Liver (tissue), 9 donors: ENCODE results near the gene PPAN. TPM values are rescaled to one million over a fixed set of nuclear protein-coding genes. Genes with fewer than 3 reads are reported as not detected.
A peak's percentile ranks its signal among the peaks of the same experiment; 100 is the strongest.

Experiments
- DNase-seq: peaks from one replicate; pipeline ENCODE4 v3.0.0-alpha.2; 2017; ENCODE audit warnings: low spot score
- H3K27ac ChIP-seq, 2 donors: one replicate each; pipeline ENCODE4 v1.7.0; 2013; ENCODE audit warnings: inconsistent platforms in 2 of 2, low read length in 2 of 2, control low read depth in 1 of 2, low read depth in 1 of 2, mild to moderate bottlenecking in 1 of 2
- H3K27me3 ChIP-seq, 4 donors: one replicate each; pipeline versions ENCODE4 v1.6.1 to v1.7.0; 2013; ENCODE audit warnings: low read length in 3 of 4, inconsistent platforms in 1 of 4, mild to moderate bottlenecking in 1 of 4, moderate library complexity in 1 of 4; ENCODE audit not compliant: control insufficient read depth in 4 of 4, insufficient read depth in 4 of 4
- H3K36me3 ChIP-seq, 4 donors: one replicate each; pipeline versions ENCODE4 v1.6.1 to v1.7.0; 2013; ENCODE audit warnings: low read length in 3 of 4, mild to moderate bottlenecking in 3 of 4, low read depth in 1 of 4, moderate library complexity in 1 of 4; ENCODE audit not compliant: control insufficient read depth in 4 of 4, insufficient read depth in 3 of 4
- H3K4me1 ChIP-seq, 4 donors: one replicate each; pipeline versions ENCODE4 v1.6.1 to v1.7.0; 2013; ENCODE audit warnings: low read length in 3 of 4, mild to moderate bottlenecking in 3 of 4, moderate library complexity in 1 of 4; ENCODE audit not compliant: control insufficient read depth in 4 of 4, insufficient read depth in 4 of 4
- H3K4me3 ChIP-seq, 3 donors: one replicate each; pipeline versions ENCODE4 v1.6.1 to v1.7.0; 2013; ENCODE audit warnings: low read length in 3 of 3, control low read depth in 1 of 3, low read depth in 1 of 3, mild to moderate bottlenecking in 1 of 3
- H3K9ac ChIP-seq, 2 donors: one replicate each; pipeline ENCODE4 v1.7.0; 2013; ENCODE audit warnings: low read length in 2 of 2, mild to moderate bottlenecking in 2 of 2, moderate library complexity in 2 of 2, control low read depth in 1 of 2, low read depth in 1 of 2
- H3K9me3 ChIP-seq, 4 donors: one replicate each; pipeline versions ENCODE4 v1.6.1 to v1.7.0; 2013; ENCODE audit warnings: low read length in 3 of 4; ENCODE audit not compliant: control insufficient read depth in 4 of 4
- ATF3 ChIP-seq: IDR thresholded peaks from 2 replicates; pipeline ENCODE4 v1.6.1; 2016; ENCODE audit warnings: antibody characterized with exemption
- CTCF ChIP-seq: fragments of 150-350 bp; IDR thresholded peaks from 2 replicates; pipeline ENCODE4 v1.5.1; 2017; ENCODE audit warnings: improper control_type of control experiment, low read depth, low read length; ENCODE audit not compliant: missing input control
- EGR1 ChIP-seq, 2 donors: IDR thresholded peaks; 2 replicates each; pipeline ENCODE4 v1.6.1; 2016 to 2018; ENCODE audit warnings: antibody characterized with exemption in 2 of 2, low read depth in 2 of 2
- FOXA1 ChIP-seq: IDR thresholded peaks from 2 replicates; pipeline ENCODE4 v1.6.1; 2016; ENCODE audit warnings: antibody characterized with exemption
- FOXA2 ChIP-seq: IDR thresholded peaks from 2 replicates; pipeline ENCODE4 v1.6.1; 2016; ENCODE audit warnings: antibody characterized with exemption
- GABPA ChIP-seq, 2 donors: IDR thresholded peaks in 1 of 2; conservative IDR thresholded peaks in 1 of 2; 2 replicates each; pipeline ENCODE4 v1.6.1; 2016; ENCODE audit warnings: antibody characterized with exemption in 2 of 2, mild to moderate bottlenecking in 1 of 2, moderate library complexity in 1 of 2
- HNF4A ChIP-seq, 2 donors: conservative IDR thresholded peaks; 2 replicates each; pipeline ENCODE4 v1.6.1; 2016; ENCODE audit warnings: antibody characterized with exemption in 2 of 2, mild to moderate bottlenecking in 2 of 2
- HNF4G ChIP-seq: IDR thresholded peaks from 2 replicates; pipeline ENCODE4 v1.6.1; 2016; ENCODE audit warnings: antibody characterized with exemption
- JUND ChIP-seq, 2 donors: IDR thresholded peaks; 2 replicates each; pipeline ENCODE4 v1.6.1; 2016; ENCODE audit warnings: antibody characterized with exemption in 2 of 2
- MAX ChIP-seq: IDR thresholded peaks from 2 replicates; pipeline ENCODE4 v1.6.1; 2016; ENCODE audit warnings: antibody characterized with exemption
- NR2F2 ChIP-seq: IDR thresholded peaks from 2 replicates; pipeline ENCODE4 v1.6.1; 2016; ENCODE audit warnings: antibody characterized with exemption
- RAD21 ChIP-seq, 2 donors: IDR thresholded peaks; 2 replicates each; pipeline ENCODE4 v1.6.1; 2016; ENCODE audit warnings: antibody characterized with exemption in 2 of 2, mild to moderate bottlenecking in 2 of 2
- REST ChIP-seq: IDR thresholded peaks from 2 replicates; pipeline ENCODE4 v1.6.1; 2016; ENCODE audit warnings: antibody characterized with exemption, mild to moderate bottlenecking
- RXRA ChIP-seq, 2 donors: IDR thresholded peaks; 2 replicates each; pipeline ENCODE4 v1.6.1; 2017 to 2018; ENCODE audit warnings: antibody characterized with exemption in 2 of 2, mild to moderate bottlenecking in 1 of 2
- SP1 ChIP-seq: IDR thresholded peaks from 2 replicates; pipeline ENCODE4 v1.6.1; 2018; ENCODE audit warnings: antibody characterized with exemption, mild to moderate bottlenecking
- TAF1 ChIP-seq: conservative IDR thresholded peaks from 2 replicates; pipeline ENCODE4 v1.6.1; 2016; ENCODE audit warnings: antibody characterized with exemption, mild to moderate bottlenecking
- YY1 ChIP-seq: IDR thresholded peaks from 2 replicates; pipeline ENCODE4 v1.6.1; 2016; ENCODE audit warnings: antibody characterized with exemption, mild to moderate bottlenecking
- ZBTB33 ChIP-seq: IDR thresholded peaks from 2 replicates; pipeline ENCODE4 v1.6.1; 2016; ENCODE audit warnings: antibody characterized with exemption
- WGBS: extraction: QIAGEN DNeasy Blood & Tissue Kit; methylation state at CpG from one replicate; pipeline ENCODE4 v1.1.7; 2013; 5-methylcytosine and 5-hydroxymethylcytosine counted together
- polyA plus RNA-seq, 2 donors: library from polyadenylated mRNA; stranded (reverse) in 1 of 2; unstranded in 1 of 2; fragments of 200-250 nt in 1 of 2; fragments of >200 nt in 1 of 2; fragmentation: Nextera tagmentation in 1 of 2; extraction: Ambion mirVana in 1 of 2; gene quantifications; one replicate each; pipeline versions ENCODE4 v1.2.1 to v1.2.3, GENCODE V29; 2013 to 2015
- total RNA-seq, 2 donors: library from RNA; depleted of rRNA; stranded (reverse); fragments of >200 nt; gene quantifications; one replicate each; pipeline ENCODE4 v1.2.3, GENCODE V29; 2014
- donor health status: healthy.
- donor health status: healthy.
- donor health status: healthy.
- donor health status: healthy.
- donor health status: healthy.

PPAN gene
- total and polyA plus RNA-seq, 4 donors = 10.1 to 20.7 (median 14.2) TPM

- H3K4me3 ChIP-seq = no peak overlapping the region
- H3K27ac ChIP-seq = peak overlapping the region; percentile 66 to 87
- TF ChIP-seq JUND (IDR thresholded peaks at IDR 0.05) (peak in 1 of 2 donors; percentile 18), YY1 (no peak), RXRA (IDR thresholded peaks at IDR 0.05) (peak; percentile 68 to 80)
- peaks cover 1 to 7% (median 5%) of the 10 kb centered on the region in 4 donors for H3K9me3 ChIP-seq
- H3K4me1 ChIP-seq = peaks cover 10 to 45% (median 26%) of the 10 kb centered on the region in 4 donors
- no peaks in the 10 kb centered on the region for H3K27me3 ChIP-seq
- 63% methylated on average over 6 of the region's 6 CpGs for WGBS
- H3K36me3 ChIP-seq = peaks cover 4 to 25% (median 15%) of the 10 kb centered on the region in 4 donors
- no peak for DNase-seq
- no peak overlapping the region for H3K9ac ChIP-seq
These were observed 37.1 kb upstream of the PPAN start for GRCh38 chr19:10069046-10069445.

- DNase-seq = no peak
- H3K27ac ChIP-seq = peak overlapping the region; percentile 66 to 87
- peak; percentile 90 for TF ChIP-seq MAX
- no peak for TF ChIP-seq CTCF
- peak; percentile 79 for TF ChIP-seq FOXA1
- peak; percentile 54 to 73 for TF ChIP-seq JUND (IDR thresholded peaks at IDR 0.05)
- TF ChIP-seq FOXA2 = peak; percentile 74
- TF ChIP-seq YY1 = peak; percentile 58
- peak; percentile 85 for TF ChIP-seq ZBTB33
- peak; percentile 61 to 62 for TF ChIP-seq EGR1 (IDR thresholded peaks at IDR 0.05; ENCODE audit: low read depth in 2 of 2)
- TF ChIP-seq HNF4G = no peak
- peak; percentile 80 for TF ChIP-seq NR2F2
- no peak for TF ChIP-seq TAF1
- TF ChIP-seq GABPA (IDR thresholded peaks at IDR 0.05 in 1 of 2, conservative IDR thresholded peaks at IDR 0.05 in 1 of 2) = peak in 1 of 2 donors; percentile 69
- TF ChIP-seq REST = peak; percentile 23
- peak; percentile 98 to 99 for TF ChIP-seq RXRA (IDR thresholded peaks at IDR 0.05)
- peak in 1 of 2 donors; percentile 43 for TF ChIP-seq RAD21 (IDR thresholded peaks at IDR 0.05)
- no peak for TF ChIP-seq ATF3
- TF ChIP-seq HNF4A (conservative IDR thresholded peaks at IDR 0.05) = peak; percentile 80 to 87
- TF ChIP-seq SP1 = peak; percentile 99
- peaks cover 4 to 14% (median 10%) of the 10 kb centered on the region in 4 donors for H3K36me3 ChIP-seq
- H3K4me3 ChIP-seq = peak overlapping the region; percentile 54 to 76 (median 66)
- no peak overlapping the region for H3K9ac ChIP-seq
- 27% methylated on average over 22 of the region's 22 CpGs for WGBS
- H3K27me3 ChIP-seq = no peaks in the 10 kb centered on the region
- peaks cover 10 to 45% (median 26%) of the 10 kb centered on the region in 4 donors for H3K4me1 ChIP-seq
- H3K9me3 ChIP-seq = peaks cover 1 to 7% (median 6%) of the 10 kb centered on the region in 4 donors
These were observed 35.3 kb upstream of the PPAN start for GRCh38 chr19:10070730-10071446.
